ENCODE measurements around the gene VSTM2B. TPM values are rescaled to one million over a fixed set of nuclear protein-coding genes. Genes with fewer than 3 reads are reported as not detected.

The VSTM2B gene
- total RNA-seq, 1 donor from 2014 or later = not detected

DNA sequence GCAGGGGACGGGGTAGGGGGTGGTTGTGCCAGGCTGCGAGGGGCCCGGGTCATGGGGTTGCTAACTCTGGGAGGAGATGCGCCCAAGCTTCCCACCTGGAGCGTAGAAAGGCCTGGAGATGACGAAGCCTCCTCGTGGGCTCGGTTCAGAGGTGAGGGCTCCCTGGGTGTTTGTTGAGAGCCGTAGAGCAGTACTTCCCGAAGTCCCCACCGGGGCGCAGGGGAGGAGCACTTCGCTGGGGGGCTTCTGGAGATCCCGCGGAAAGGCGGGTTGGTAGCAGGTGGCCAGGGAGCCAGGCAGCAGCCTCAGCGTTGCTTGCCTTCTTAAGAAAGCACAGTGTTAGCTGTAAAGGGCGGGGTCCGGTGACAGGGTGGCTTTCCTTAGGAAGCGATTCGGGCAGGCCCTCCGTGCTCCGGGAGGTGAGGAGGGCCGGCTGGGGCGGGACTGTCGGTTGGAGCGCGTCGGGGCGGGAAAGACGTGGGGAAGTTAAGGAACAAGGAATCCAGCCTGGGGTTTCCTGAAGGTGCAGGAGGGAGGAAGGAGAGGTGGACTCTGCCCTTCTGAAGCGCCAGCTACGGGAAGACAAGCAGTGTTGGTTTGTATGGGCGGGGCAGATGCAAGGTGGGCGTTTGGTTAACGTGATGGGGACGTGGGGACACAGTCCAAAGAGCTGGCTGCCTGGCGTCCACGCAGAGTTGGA is 3.3 kb downstream of the VSTM2B start:
- no peak for DNase-seq (ENCODE audit: low read depth)
- no peak overlapping the region for H3K4me3 ChIP-seq (ENCODE audit: low read depth, low read length)
- TF ChIP-seq, protein P1, sequence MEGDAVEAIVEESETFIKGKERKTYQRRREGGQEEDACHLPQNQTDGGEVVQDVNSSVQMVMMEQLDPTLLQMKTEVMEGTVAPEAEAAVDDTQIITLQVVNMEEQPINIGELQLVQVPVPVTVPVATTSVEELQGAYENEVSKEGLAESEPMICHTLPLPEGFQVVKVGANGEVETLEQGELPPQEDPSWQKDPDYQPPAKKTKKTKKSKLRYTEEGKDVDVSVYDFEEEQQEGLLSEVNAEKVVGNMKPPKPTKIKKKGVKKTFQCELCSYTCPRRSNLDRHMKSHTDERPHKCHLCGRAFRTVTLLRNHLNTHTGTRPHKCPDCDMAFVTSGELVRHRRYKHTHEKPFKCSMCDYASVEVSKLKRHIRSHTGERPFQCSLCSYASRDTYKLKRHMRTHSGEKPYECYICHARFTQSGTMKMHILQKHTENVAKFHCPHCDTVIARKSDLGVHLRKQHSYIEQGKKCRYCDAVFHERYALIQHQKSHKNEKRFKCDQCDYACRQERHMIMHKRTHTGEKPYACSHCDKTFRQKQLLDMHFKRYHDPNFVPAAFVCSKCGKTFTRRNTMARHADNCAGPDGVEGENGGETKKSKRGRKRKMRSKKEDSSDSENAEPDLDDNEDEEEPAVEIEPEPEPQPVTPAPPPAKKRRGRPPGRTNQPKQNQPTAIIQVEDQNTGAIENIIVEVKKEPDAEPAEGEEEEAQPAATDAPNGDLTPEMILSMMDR (conservative IDR thresholded peaks at IDR 0.05; ENCODE audit: low read depth, low read length) = no peak

DNA sequence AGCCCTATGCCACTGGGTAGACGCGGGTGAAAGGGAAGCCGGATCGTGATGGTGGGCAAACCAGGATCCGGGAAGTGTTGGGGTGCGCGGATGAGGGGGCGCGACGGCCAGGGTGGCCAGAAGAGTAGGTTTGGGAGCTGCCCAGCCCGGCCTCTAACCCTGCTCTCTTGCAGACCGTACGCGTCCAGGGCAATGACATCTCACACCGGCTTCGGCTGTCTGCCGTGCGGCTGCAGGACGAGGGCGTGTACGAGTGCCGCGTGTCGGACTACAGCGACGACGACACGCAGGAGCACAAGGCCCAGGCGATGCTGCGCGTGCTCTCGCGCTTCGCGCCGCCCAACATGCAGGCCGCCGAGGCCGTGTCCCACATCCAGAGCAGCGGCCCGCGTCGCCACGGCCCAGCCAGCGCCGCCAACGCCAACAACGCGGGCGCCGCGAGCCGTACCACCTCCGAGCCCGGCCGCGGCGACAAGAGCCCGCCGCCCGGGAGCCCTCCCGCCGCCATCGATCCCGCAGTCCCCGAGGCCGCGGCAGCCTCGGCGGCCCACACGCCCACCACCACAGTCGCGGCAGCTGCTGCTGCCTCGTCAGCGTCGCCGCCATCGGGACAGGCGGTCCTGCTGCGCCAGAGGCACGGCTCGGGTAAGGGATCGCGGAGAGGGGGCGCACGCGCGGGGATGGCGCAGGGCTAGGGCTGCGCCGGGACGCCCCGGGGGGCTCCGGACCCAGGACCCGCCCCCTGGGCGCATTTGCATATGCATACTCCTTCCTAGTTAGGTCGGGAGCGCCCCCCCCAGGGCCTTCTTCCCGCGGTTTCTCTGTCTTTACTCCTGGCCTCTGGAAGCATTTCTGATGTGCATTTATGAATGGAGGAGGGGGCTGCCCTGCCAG is 4.1 kb downstream of the VSTM2B start:
- no peak for DNase-seq (ENCODE audit: low read depth)
- TF ChIP-seq, protein P1 (conservative IDR thresholded peaks at IDR 0.05; ENCODE audit: low read depth, low read length) = no peak
- no peak overlapping the region for H3K4me3 ChIP-seq (ENCODE audit: low read depth, low read length)

DNA sequence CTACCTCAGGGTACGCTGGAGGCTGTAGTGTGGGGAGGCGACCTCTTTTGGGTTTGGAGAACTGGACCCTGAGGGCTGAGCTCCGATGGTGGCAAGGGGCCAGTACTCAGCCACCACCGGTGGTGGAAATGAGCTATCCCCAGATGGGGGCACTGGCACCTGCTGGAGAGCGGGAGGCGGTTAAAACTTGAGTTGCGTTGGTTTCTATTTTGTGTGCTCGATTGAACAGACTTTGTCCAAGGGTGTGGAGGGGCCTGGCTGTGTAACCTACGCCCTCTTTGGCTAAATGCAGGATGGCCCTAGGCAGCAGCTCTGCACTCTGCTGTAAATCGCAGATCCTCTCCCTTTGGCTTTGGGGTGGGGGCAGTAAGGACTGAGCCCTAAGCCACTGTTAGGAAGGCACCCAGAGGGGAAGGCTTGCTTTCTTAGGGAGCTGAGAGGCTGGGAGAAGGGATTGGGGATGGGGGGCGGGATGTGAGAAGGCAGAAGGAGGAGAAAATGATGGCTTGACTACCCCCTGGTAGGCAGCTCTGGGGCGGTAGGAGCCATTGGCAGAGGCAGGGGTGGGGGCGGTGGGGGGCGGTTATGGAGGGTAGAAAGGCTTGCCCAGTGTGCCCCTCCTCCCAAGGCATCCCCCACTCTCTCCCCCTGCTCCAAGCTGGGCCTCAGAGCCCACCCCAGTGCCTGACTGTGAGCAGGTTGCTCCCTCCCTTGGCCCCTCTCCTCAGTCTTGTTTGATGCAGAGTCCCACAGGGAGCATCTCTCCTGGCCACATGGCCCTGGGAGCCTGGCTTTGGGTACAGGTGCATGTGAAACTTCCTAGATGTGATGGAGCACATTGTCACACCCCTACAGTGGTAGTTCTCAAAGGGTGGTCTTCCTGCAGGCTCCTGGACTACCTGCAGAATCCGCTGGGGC is 5.0 kb downstream of the VSTM2B start:
- TF ChIP-seq, protein P1 (conservative IDR thresholded peaks at IDR 0.05; ENCODE audit: low read depth, low read length) = no peak
- no peak for DNase-seq (ENCODE audit: low read depth)
- no peak overlapping the region for H3K4me3 ChIP-seq (ENCODE audit: low read depth, low read length)

- TF ChIP-seq, protein P1 (conservative IDR thresholded peaks at IDR 0.05; ENCODE audit: low read depth, low read length) = no peak
- H3K4me3 ChIP-seq (ENCODE audit: low read depth, low read length) = no peak overlapping the region
- no peak for DNase-seq (ENCODE audit: low read depth)
Measured at GRCh38 chr19:29531458-29532025, 5.7 kb downstream of the VSTM2B start.

- TF ChIP-seq, protein P1 (conservative IDR thresholded peaks at IDR 0.05; ENCODE audit: low read depth, low read length) = no peak
- H3K4me3 ChIP-seq (ENCODE audit: low read depth, low read length) = no peak overlapping the region
- no peak for DNase-seq (ENCODE audit: low read depth)
Measured at GRCh38 chr19:29532097-29532496, 6.3 kb downstream of the VSTM2B start.

DNA sequence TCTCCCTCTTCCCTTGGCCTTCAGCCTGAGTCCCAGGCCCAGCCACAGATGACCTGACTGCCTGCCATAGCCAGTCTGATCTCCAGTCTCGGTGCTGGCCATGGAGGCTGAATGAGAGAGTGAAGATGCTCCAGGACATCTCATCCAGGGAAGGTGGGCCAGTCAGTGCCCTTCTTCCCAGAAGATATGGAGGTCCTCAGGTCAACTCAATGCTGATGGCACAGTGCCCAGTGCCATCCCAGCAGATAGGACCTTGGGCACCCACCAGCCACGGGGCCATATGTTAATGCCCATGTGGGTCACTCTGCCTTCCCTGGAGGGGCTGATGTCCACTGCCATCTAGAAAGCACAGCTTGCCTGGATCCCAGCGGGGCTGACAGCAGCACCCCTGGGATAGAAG is 7.2 kb downstream of the VSTM2B start:
- TF ChIP-seq, protein P1 (conservative IDR thresholded peaks at IDR 0.05; ENCODE audit: low read depth, low read length) = no peak
- no peak for DNase-seq (ENCODE audit: low read depth)
- no peak overlapping the region for H3K4me3 ChIP-seq (ENCODE audit: low read depth, low read length)
